Epithelial cell of proximal tubule (primary cell): ENCODE data around the gene GGA2. TPM values are rescaled to one million over a fixed set of nuclear protein-coding genes. Genes with fewer than 3 reads are reported as not detected.
"Not testable (repeated sequence)": the region's sequence is repeated elsewhere in the genome, so short reads cannot be mapped to it uniquely, and the experiment has no call there.

Source experiments
- DNase-seq: peaks from one replicate; pipeline ENCODE4 v3.0.0-alpha.2; 2011; ENCODE audit warnings: low read depth
- H3K4me3 ChIP-seq: 2 replicates; pipeline ENCODE4 v1.5.1; 2011; ENCODE audit warnings: low read depth, mild to moderate bottlenecking, low read length
- total RNA-seq: library from RNA; depleted of rRNA; stranded (reverse); fragments of >200 nt; gene quantifications from 2 replicates; pipeline ENCODE4 v1.2.3, GENCODE V29; 2015
- TF ChIP-seq, protein P1 (sequence below): conservative IDR thresholded peaks from 2 replicates; pipeline ENCODE4 v1.5.1; 2012; ENCODE audit warnings: low read depth, mild to moderate bottlenecking, low read length

The GGA2 gene
- total RNA-seq, 1 donor from 2014 or later: 30.8 TPM

DNA sequence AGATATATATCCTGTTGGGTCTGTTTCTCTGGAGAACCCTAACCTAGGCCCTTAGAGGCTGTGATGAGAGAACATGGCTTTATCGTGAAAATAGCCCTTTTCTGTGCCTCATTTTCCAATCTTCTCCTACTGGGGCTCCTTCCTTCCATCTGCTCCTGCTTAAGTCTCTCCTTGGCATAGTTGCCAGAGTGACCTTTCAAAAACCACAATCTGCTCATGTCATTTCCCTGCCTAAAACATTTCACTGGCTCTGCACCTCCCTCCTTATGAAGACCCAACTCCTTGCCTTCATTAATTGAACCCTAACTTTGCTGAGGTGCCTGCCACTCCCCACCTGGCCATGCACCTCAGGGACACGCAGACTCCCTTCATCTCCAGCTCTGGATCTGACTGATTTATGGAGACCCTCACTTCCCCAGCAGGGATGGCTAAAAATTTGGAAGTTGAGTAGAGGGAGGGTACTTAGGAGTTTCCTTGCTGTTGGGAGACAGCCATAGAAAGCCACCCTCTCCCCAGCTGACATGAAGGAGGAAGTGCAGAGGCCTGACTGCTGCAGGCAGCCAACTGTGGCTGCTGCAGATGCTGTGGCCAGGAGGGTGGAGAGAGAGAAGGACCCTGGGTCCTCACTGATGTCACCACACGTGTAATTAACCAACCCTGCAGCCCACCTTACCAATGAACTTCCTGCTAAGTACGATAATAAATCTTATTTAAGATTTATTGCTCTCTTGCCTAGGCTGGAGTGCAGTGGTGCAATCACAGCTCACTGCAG is 6.3 kb upstream of the GGA2 start:
- no peak overlapping the region for H3K4me3 ChIP-seq
- TF ChIP-seq, protein P1, sequence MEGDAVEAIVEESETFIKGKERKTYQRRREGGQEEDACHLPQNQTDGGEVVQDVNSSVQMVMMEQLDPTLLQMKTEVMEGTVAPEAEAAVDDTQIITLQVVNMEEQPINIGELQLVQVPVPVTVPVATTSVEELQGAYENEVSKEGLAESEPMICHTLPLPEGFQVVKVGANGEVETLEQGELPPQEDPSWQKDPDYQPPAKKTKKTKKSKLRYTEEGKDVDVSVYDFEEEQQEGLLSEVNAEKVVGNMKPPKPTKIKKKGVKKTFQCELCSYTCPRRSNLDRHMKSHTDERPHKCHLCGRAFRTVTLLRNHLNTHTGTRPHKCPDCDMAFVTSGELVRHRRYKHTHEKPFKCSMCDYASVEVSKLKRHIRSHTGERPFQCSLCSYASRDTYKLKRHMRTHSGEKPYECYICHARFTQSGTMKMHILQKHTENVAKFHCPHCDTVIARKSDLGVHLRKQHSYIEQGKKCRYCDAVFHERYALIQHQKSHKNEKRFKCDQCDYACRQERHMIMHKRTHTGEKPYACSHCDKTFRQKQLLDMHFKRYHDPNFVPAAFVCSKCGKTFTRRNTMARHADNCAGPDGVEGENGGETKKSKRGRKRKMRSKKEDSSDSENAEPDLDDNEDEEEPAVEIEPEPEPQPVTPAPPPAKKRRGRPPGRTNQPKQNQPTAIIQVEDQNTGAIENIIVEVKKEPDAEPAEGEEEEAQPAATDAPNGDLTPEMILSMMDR: no peak
- DNase-seq: no peak

DNA sequence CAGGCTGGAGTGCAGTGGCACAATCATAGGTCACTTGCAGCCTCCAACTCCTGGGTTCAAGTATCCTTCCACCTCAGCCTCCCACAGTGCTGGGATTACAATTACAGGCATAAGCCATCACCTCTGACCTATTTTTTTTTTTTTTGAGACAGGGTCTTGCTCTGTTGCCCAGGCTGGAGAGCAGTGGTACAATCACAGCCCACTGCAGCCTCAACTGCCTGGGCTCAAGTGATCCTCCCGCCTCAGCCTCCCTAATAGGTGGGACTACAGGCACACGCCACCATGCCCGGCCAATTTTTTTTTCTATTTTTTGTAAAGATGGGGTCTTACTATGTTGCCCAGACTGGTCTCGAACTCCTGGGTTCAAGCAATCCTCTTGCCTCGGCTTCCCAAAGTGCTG is 5.6 kb upstream of the GGA2 start:
- no peak overlapping the region for H3K4me3 ChIP-seq
- no peak for DNase-seq
- TF ChIP-seq, protein P1: no peak

DNA sequence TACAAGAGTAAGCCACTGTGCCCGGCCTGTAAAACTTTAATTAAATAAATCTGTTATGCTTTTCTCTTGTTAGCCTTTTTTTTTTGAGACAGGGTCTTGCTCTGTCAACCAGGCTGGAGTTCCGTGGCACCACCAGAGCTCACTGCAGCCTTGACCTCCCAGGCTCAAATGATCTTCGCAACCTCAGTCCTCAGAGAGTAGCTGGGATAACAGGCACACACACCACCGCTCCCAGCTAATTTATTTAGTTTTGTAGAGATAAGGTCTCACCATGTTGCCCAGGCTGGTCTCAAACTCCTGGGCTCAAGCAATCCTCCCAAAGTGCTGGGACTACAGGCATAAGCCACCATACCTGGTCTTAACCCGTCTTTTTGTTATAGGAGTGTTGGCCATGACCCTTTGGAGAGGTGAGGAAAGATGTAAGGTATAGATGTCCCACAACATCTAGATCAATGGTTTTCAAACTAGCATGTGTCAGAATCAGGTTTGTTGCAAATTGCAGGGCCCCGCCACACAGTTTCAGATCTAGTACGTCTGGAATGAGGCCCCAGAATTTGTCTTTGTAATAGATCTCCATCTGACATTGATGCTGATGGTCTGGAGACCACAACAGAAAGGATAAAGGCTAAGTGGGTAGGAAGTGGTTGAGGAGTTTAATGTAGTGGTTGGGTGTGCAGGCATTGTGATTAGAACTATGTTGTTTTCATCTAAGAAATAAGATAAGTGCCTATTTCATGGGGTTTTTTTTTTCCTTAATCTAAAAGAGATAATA is 4.3 kb upstream of the GGA2 start:
- H3K4me3 ChIP-seq: no peak overlapping the region
- DNase-seq: no peak
- TF ChIP-seq, protein P1: no peak

DNA sequence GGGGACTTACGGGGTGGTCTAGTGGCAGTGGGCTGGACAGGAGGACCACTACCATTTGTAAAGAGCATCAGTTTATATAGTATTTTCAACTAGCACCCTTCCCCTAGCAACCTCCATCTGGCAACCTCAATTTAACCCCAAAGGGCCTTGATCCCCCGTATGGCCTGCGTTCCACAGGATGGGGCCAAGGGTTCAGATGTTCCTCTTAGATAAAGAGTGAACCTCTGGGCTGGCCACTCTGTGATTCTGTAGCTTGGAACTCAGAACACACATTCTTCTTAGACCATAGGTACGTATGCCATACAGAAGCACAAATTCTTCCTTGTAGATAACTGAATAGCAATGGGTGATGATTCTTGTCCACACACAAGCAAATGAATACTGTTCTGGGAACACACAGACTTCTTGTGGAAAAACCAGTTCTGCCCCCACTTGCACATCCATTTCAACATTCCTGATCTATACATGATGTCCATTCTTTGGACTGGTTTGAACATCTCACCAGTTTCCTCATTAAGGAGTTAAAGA is 1.9 kb upstream of the GGA2 start:
- DNase-seq: no peak
- TF ChIP-seq, protein P1: no peak
- no peak overlapping the region for H3K4me3 ChIP-seq

DNA sequence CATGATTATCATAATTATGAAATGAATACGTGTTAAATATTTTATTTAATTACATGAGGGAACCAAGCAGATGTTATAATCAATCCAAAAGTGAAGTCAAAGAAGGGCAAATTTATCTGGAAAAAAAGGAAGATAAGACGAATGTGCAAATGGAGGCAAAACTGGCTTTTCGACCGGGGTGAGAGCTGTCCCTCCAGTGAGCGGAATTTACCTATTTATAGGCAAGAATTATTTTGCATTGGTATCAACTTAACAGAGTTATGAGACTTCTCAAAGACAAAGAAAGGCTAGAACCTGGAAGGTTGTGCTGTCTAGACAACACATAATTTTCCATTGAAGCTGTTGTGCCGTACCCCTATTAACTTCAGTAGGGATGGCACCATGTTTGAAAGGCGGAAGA is 1.4 kb upstream of the GGA2 start:
- TF ChIP-seq, protein P1: no peak
- H3K4me3 ChIP-seq: no peak overlapping the region
- DNase-seq: no peak

DNA sequence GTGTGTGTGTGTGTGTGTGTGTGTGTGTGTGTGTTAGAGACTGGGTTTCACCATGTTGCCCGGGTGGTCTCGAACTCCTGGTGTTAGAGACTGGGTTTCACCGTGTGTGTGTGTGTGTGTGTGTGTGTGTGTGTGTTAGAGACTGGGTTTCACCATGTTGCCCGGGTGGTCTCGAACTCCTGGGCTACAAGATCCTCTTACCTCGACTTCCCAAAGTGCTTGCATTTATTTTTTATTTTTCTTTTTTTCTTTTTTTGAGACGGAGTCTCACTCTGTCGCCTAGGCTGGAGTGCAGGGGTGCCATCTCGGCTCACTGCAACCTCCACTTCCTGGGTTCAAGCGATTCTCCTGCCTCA is 599 bp upstream of the GGA2 start:
- not testable (repeated sequence) for DNase-seq
- peak overlapping the region; percentile 71 for H3K4me3 ChIP-seq

DNA sequence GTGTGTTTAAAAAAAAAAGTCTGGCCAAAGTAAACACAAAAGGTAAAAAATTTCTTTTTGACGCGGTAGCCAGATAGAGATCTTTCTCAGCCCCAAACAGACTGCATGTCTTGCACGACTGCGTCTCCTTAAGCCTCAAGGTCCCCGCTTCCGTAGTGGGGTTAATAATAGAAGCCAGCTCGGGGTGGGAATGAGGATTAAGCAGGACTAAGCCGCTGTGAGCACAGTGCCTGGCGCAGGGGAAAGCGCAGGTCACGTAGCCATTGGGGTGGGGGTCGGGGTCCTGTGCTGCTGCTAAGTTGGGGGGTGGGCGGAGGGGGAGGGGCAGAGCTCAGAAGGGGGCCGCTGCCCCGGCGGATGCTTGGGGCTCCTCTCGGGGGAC is 521 bp downstream of the GGA2 start:
- DNase-seq: no peak
- H3K4me3 ChIP-seq: peak overlapping the region; percentile 71
- TF ChIP-seq, protein P1: no peak
